ENCODE data around the gene COL4A2.

COL4A2 gene

GRCh38 chr13:110262508-110263291 lies 44.4 kb upstream of the COL4A2 start:
- TF ChIP-seq CTCF (IDR thresholded peaks at IDR 0.05), result no peak

GRCh38 chr13:110263404-110263803 lies 43.7 kb upstream of the COL4A2 start:
- no peak for TF ChIP-seq CTCF (IDR thresholded peaks at IDR 0.05)

GRCh38 chr13:110263888-110264287 lies 43.2 kb upstream of the COL4A2 start:
- no peak for TF ChIP-seq CTCF (IDR thresholded peaks at IDR 0.05)

- TF ChIP-seq CTCF (IDR thresholded peaks at IDR 0.05), result no peak
These were observed 42.3 kb upstream of the COL4A2 start for GRCh38 chr13:110264685-110265275.

GRCh38 chr13:110265341-110265681 lies 41.8 kb upstream of the COL4A2 start:
- TF ChIP-seq CTCF (IDR thresholded peaks at IDR 0.05), result no peak

- TF ChIP-seq CTCF (IDR thresholded peaks at IDR 0.05), result no peak
These were observed 41.2 kb upstream of the COL4A2 start for GRCh38 chr13:110265682-110266430.

- TF ChIP-seq CTCF (IDR thresholded peaks at IDR 0.05), result no peak
These were observed 40.7 kb upstream of the COL4A2 start for GRCh38 chr13:110266431-110266809.
